HK-2 (cell line): Measurements from ENCODE around the gene ADAM29.
"Not testable (repeated sequence)": the region's sequence is repeated elsewhere in the genome, so short reads cannot be mapped to it uniquely, and the experiment has no call there.

Experiments used
- DNase-seq: peaks from one replicate; pipeline ENCODE4 v3.0.0-alpha.2; 2018; ENCODE audit not compliant: unreplicated experiment

The ADAM29 gene

DNA sequence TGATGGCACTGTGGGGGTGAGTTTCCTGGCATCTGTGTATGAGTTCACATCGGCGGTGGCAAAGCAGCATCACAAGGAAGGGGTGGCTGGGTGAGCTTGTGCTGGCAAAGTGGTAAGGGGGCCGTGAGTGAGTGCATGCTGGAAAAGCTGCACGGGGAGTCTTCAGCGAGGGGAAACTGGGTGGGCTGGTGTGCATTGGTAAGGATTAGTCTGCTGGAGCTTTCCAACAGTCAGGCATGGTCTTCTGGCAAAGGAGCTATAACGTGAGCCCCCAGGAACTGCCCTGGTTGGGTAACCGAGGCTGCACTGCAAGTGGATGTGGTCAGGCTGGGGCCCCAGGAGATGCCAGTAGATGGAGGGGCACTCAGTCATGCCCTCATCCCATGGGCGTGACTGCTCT lies 30.7 kb downstream of the ADAM29 start:
- no peak for DNase-seq

GRCh38 chr4:174972911-174973310 lies 54.8 kb downstream of the ADAM29 start:
- DNase-seq: no peak

DNA sequence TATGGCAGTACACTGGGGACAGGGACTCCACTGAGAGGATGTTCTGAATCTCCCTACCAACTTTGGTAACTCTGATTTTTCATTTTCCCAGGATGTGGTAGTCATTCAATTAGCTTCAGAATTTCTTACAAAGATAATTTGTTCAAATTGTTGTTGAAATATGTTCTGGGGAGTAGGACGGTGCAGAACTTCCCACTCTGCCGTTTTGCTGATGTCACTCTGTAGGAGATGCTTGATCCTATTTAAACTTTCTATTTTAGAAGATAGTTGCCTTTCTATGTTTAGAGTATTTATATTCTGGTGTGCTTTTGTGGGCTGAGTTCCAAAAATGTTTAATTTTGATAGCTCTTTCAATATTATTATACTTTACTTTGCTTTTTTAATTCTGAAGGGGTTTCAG lies 55.2 kb downstream of the ADAM29 start:
- DNase-seq: no peak

DNA sequence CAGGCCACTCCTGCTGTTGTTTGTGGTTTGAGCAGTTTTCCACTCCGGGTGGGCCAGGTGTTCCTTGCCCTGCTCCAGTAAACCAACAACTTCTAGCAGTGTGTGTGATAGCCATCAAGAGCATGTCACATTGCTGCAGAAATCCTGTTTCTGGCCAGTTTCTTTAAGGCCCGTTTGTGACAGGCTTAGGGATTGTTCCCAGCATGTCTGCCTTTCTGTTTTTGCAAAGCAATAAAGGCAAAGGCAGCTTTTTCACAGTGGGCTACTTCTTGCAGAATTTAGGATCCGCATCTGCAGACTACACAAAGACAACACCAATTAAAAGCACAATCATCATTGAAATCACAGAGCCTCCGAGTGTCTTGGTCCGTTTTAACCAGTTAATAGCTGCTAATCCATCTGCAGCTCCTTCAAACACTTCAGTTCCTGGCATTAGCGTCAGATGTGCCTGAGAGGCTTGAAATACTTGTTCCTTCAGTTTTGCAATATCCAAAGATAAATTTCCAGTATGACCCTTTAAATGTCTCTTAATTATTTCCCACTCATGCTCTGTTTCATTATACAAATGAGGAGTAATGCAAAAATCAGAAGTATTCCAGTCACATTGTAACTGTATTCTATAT lies 65.1 kb downstream of the ADAM29 start:
- DNase-seq: no peak

GRCh38 chr4:174983870-174984269 lies 65.7 kb downstream of the ADAM29 start:
- not testable (repeated sequence) for DNase-seq

- DNase-seq: no peak
These were observed 71.6 kb downstream of the ADAM29 start for GRCh38 chr4:174989791-174990190.

DNA sequence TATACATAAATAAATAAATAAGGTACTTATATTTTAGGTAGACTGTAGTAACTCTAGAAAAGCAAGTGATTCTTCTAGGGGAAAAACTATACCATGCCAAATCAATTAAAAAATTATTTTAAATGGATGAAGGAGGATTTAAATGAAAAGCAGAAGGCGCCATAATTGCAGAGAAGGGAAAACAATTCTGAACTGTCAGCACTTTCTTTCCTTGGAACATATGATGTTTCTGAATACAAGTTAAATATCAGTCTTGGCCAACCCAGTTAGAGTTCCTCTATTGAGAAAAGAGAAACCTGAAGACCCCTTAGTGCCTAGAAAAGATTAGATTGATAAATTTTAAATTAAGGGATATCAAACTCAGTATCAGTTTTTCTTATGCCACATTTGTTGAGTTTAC lies 75.8 kb downstream of the ADAM29 start:
- DNase-seq: no peak

GRCh38 chr4:174996079-174996478 lies 77.9 kb downstream of the ADAM29 start:
- DNase-seq: no peak

GRCh38 chr4:174999407-174999806 lies 81.2 kb downstream of the ADAM29 start:
- no peak for DNase-seq

DNA sequence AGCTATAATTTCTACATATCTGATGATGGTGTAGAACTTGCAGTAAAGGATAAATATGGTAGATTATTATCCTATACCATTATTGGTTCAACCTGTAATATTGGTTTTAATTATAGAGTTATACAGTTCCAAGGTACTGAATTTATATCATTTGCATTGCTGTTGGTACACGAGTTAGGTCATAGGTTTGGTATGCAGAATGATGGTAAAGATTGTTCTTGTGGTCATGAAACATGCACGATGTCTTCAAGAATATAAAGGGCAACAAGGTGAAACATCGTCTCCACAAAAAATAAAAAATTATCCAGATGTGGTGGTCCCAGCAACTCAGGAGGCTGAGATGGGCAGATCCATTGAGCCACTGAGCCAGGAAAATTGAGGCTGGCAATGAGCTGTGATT lies 99.6 kb downstream of the ADAM29 start:
- DNase-seq: no peak

- DNase-seq: not testable (repeated sequence)
These were observed 101.3 kb downstream of the ADAM29 start for GRCh38 chr4:175019447-175019846.
